ENCODE data around the gene G6PD. TPM values are rescaled to one million over a fixed set of nuclear protein-coding genes. Genes with fewer than 3 reads are reported as not detected.

G6PD gene
- total RNA-seq, 1 experiment from 2014 or later = 269 TPM

GRCh38 chrX:154487518-154488290, 58.9 kb downstream of the G6PD start:
- no peak for DNase-seq (ENCODE audit: low spot score)

- peak; percentile 89 for DNase-seq (ENCODE audit: low spot score)
Measured at GRCh38 chrX:154486396-154487207, 60.0 kb downstream of the G6PD start, which contains the start of gene UBL4A. Gene UBL4A, minus strand, starts transcription at chrX:154486615. Its CDS starts 31 bp downstream, at chrX:154486584.

GRCh38 chrX:154486052-154486395, 60.6 kb downstream of the G6PD start:
- DNase-seq (ENCODE audit: low spot score) = no peak

- DNase-seq (ENCODE audit: low spot score) = peak; percentile 41
Measured at GRCh38 chrX:154485150-154486051, 61.2 kb downstream of the G6PD start.

- peak; percentile 64 for DNase-seq (ENCODE audit: low spot score)
Measured at GRCh38 chrX:154484255-154485149, 62.1 kb downstream of the G6PD start.

- DNase-seq (ENCODE audit: low spot score) = no peak
Measured at GRCh38 chrX:154483325-154483724, 63.3 kb downstream of the G6PD start.

GRCh38 chrX:154482786-154483185, 63.9 kb downstream of the G6PD start:
- DNase-seq (ENCODE audit: low spot score) = no peak

GRCh38 chrX:154481911-154482601, 64.6 kb downstream of the G6PD start:
- no peak for DNase-seq (ENCODE audit: low spot score)

Small RNA genes within 50 kb of the gene (small RNA-seq; reads per million reads assigned to genes)
- gene RN7SL697P = not detected

Other genes starting within 250 kb of the G6PD start
- gene FLNA, start 172.2 kb downstream of the G6PD start, total RNA-seq (2014; rRNA removed; shearing (Covaris generic)) = 482 and 516 TPM in 2 replicates
- gene EMD, start 167.6 kb downstream of the G6PD start, total RNA-seq (2014; rRNA removed; shearing (Covaris generic)) = 70.5 and 87.0 TPM in 2 replicates
- gene RPL10, start 148.5 kb downstream of the G6PD start, total RNA-seq (2014; rRNA removed; shearing (Covaris generic)) = 4,676 and 4,679 TPM in 2 replicates
- gene DNASE1L1, start 137.6 kb downstream of the G6PD start, total RNA-seq (2014; rRNA removed; shearing (Covaris generic)) = 114 and 118 TPM in 2 replicates
- 60.3 and 80.6 TPM in 2 replicates for gene TAFAZZIN, start 135.3 kb downstream of the G6PD start, total RNA-seq (2014; rRNA removed; shearing (Covaris generic))
- 162 and 181 TPM in 2 replicates for gene ATP6AP1, start 118.2 kb downstream of the G6PD start, total RNA-seq (2014; rRNA removed; shearing (Covaris generic))
- gene GDI1, start 109.7 kb downstream of the G6PD start, total RNA-seq (2014; rRNA removed; shearing (Covaris generic)) = 124 and 128 TPM in 2 replicates
- 103 and 107 TPM in 2 replicates for gene FAM50A, start 102.7 kb downstream of the G6PD start, total RNA-seq (2014; rRNA removed; shearing (Covaris generic))
- 33.6 and 40.8 TPM in 2 replicates for gene PLXNA3, start 88.6 kb downstream of the G6PD start, total RNA-seq (2014; rRNA removed; shearing (Covaris generic))
- gene LAGE3, start 67.6 kb downstream of the G6PD start, total RNA-seq (2014; rRNA removed; shearing (Covaris generic)) = 122 and 129 TPM in 2 replicates
- gene UBL4A, start 60.2 kb downstream of the G6PD start, total RNA-seq (2014; rRNA removed; shearing (Covaris generic)) = 195 and 203 TPM in 2 replicates
- gene SLC10A3, start 56.2 kb downstream of the G6PD start, total RNA-seq (2014; rRNA removed; shearing (Covaris generic)) = 67.2 TPM in 2 replicates
- 73.0 and 89.0 TPM in 2 replicates for gene FAM3A, start 30.6 kb downstream of the G6PD start, total RNA-seq (2014; rRNA removed; shearing (Covaris generic))
- 43.4 and 51.1 TPM in 2 replicates for gene IKBKG, start 774 bp upstream of the G6PD start, total RNA-seq (2014; rRNA removed; shearing (Covaris generic))
- gene CTAG1A, start 38.3 kb upstream of the G6PD start, total RNA-seq (2014; rRNA removed; shearing (Covaris generic)) = not detected in 2 replicates
- gene CTAG1B, start 72.4 kb upstream of the G6PD start, total RNA-seq (2014; rRNA removed; shearing (Covaris generic)) = not detected in 2 replicates
- gene CTAG2, start 106.7 kb upstream of the G6PD start, total RNA-seq (2014; rRNA removed; shearing (Covaris generic)) = not detected in 2 replicates
- 0.08 TPM in 1 of 2 replicates, not detected in the other for gene GAB3, start 204.2 kb upstream of the G6PD start, total RNA-seq (2014; rRNA removed; shearing (Covaris generic))
- 101 and 103 TPM in 2 replicates for gene DKC1, start 216.0 kb upstream of the G6PD start, total RNA-seq (2014; rRNA removed; shearing (Covaris generic))

All from HT-29 (cell line).